ENCODE results near the gene ZBTB43.
"Not testable (repeated sequence)": the region's sequence is repeated elsewhere in the genome, so short reads cannot be mapped to it uniquely, and the experiment has no call there.

The ZBTB43 gene

GRCh38 chr9:126804696-126805553 lies at the start of gene ZBTB43:
TSS of gene ZBTB43 (plus strand) at chr9:126805040. CDS start at chr9:126832510, 27,470 bp downstream.
- DNase-seq: peak; percentile 77 to 96 (median 92)

- DNase-seq: no peak
Measured at GRCh38 chr9:126755317-126755875, 49.4 kb upstream of the ZBTB43 start.

- DNase-seq: no peak
Measured at GRCh38 chr9:126756238-126756637, 48.6 kb upstream of the ZBTB43 start.

GRCh38 chr9:126756876-126757415 lies 47.9 kb upstream of the ZBTB43 start:
- peak in 1 of 14 donors; percentile 1 for DNase-seq

GRCh38 chr9:126758916-126759585 lies 45.8 kb upstream of the ZBTB43 start:
- no peak for DNase-seq

GRCh38 chr9:126761274-126761673 lies 43.6 kb upstream of the ZBTB43 start:
- no peak for DNase-seq

GRCh38 chr9:126763130-126763764 lies 41.6 kb upstream of the ZBTB43 start:
- DNase-seq: no peak

GRCh38 chr9:126773004-126773607 lies 31.7 kb upstream of the ZBTB43 start:
- DNase-seq: no peak

- DNase-seq: no peak
Measured at GRCh38 chr9:126775926-126776325, 28.9 kb upstream of the ZBTB43 start.

GRCh38 chr9:126777733-126778132 lies 27.1 kb upstream of the ZBTB43 start:
- DNase-seq: no peak

GRCh38 chr9:126778141-126778540 lies 26.7 kb upstream of the ZBTB43 start:
- DNase-seq: no peak

GRCh38 chr9:126778696-126779095 lies 26.1 kb upstream of the ZBTB43 start:
- DNase-seq: not testable (repeated sequence)

- DNase-seq: peak; percentile 12 to 81 (median 56)
Measured at GRCh38 chr9:126781186-126782052, 23.4 kb upstream of the ZBTB43 start.

- DNase-seq: no peak
Measured at GRCh38 chr9:126782053-126782388, 22.8 kb upstream of the ZBTB43 start.

- no peak for DNase-seq
Measured at GRCh38 chr9:126783949-126784348, 20.9 kb upstream of the ZBTB43 start.

- no peak for DNase-seq
Measured at GRCh38 chr9:126784401-126784800, 20.4 kb upstream of the ZBTB43 start.

GRCh38 chr9:126784841-126785240 lies 20.0 kb upstream of the ZBTB43 start:
- DNase-seq: not testable (repeated sequence)

GRCh38 chr9:126788046-126788445 lies 16.8 kb upstream of the ZBTB43 start:
- no peak for DNase-seq

- DNase-seq: no peak
Measured at GRCh38 chr9:126788634-126789349, 16.0 kb upstream of the ZBTB43 start.

GRCh38 chr9:126790561-126790960 lies 14.3 kb upstream of the ZBTB43 start:
- DNase-seq: no peak
